ENCODE measurements around the gene EVA1C. TPM values are rescaled to one million over a fixed set of nuclear protein-coding genes. Genes with fewer than 3 reads are reported as not detected.

The EVA1C gene
- total and polyA plus RNA-seq, 9 of the 15 experiments (the other 6 are each of a cell fraction or from before 2014, with no cell fraction given) = 0.22 TPM; not detected in 8

DNA sequence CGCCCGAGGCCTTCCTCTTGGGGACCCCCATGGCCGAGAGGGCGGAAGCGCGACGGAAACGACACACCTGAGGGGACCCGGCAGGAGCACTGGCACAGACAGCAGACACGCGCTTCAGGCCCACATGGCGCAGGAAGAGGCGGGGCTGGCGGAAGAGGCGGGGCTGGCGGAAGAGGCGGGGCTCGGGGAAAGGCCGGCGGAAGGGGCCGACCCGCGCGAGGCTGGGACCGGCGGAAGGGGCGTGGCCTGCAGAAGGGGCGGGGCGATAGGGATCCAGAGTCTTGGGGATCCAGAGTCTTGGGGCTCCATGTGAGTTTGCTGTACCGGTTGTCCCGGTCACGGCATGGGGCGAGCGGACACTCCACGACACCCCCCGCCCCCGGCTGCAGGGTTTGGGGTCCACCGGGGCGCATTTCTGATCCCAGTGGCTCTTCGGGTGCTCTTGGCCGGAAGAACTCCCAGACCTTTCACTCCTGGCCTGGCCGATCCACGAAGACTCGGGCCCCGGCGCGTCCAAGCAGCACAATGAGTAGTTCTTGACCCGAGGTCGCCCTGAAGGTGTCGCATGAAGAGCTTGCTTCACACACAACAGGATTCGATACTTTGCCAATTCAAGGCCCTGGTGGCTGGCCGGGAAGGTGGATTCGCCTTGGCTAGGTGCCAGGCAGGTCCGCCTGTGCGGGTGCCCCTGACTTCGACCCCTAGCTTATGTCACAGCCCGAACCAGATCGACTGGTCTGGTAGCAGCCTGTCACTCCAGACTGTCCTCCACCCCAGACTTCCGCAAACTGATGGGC lies 19.4 kb upstream of the EVA1C start, which contains the start of gene URB1 (continued):
- TF ChIP-seq, protein P1, sequence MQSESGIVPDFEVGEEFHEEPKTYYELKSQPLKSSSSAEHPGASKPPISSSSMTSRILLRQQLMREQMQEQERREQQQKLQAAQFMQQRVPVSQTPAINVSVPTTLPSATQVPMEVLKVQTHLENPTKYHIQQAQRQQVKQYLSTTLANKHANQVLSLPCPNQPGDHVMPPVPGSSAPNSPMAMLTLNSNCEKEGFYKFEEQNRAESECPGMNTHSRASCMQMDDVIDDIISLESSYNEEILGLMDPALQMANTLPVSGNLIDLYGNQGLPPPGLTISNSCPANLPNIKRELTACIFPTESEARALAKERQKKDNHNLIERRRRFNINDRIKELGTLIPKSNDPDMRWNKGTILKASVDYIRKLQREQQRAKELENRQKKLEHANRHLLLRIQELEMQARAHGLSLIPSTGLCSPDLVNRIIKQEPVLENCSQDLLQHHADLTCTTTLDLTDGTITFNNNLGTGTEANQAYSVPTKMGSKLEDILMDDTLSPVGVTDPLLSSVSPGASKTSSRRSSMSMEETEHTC (IDR thresholded peaks at IDR 0.05) = peak; percentile 6; the same call in 1 of the 2 replicates
- TF ChIP-seq PCBP2 (IDR thresholded peaks at IDR 0.05; ENCODE audit: low read depth, low read length, poor library complexity, severe bottlenecking) (no peak), ZNF239 (CRISPR knock-in tag; IDR thresholded peaks at IDR 0.05) (no peak; the same call in 1 of the 2 replicates), FOXM1 (IDR thresholded peaks at IDR 0.05; ENCODE audit: low read depth) (no peak), FOXM1 (CRISPR knock-in tag; IDR thresholded peaks at IDR 0.05; ENCODE audit: low read depth) (no peak), HCFC1 (IDR thresholded peaks at IDR 0.05; ENCODE audit: low read depth, low read length) (peak; percentile 51; the same call in 1 of the 2 replicates), ZNF217 (CRISPR knock-in tag; IDR thresholded peaks at IDR 0.05) (no peak), YY1 (IDR thresholded peaks at IDR 0.05; ENCODE audit: borderline replicate concordance in 1 of 3, control insufficient read depth in 1 of 3, extremely low read depth in 1 of 3, insufficient read depth in 3 of 3, insufficient read length in 1 of 3, insufficient replicate concordance in 2 of 3, low read depth in 1 of 3, low read length in 2 of 3) (peak in 1 of 3 experiments; percentile 57), SRSF7 (optimal IDR thresholded peaks at IDR 0.05; ENCODE audit: low read depth, low read length) (no peak), PRPF4 (IDR thresholded peaks at IDR 0.05; ENCODE audit: insufficient read depth, low read depth, low read length, poor library complexity, severe bottlenecking) (no peak), ZNF12 (CRISPR knock-in tag; IDR thresholded peaks at IDR 0.05) (0 out of 2 replicates have a peak, but pooled peaks have one; percentile 57), OTX1 (CRISPR knock-in tag; IDR thresholded peaks at IDR 0.05) (no peak), SAP30 (IDR thresholded peaks at IDR 0.05; ENCODE audit: borderline replicate concordance, insufficient read depth, low read depth, low read length, poor library complexity, severe bottlenecking) (peak; percentile 100)
- TF ChIP-seq, protein P2, sequence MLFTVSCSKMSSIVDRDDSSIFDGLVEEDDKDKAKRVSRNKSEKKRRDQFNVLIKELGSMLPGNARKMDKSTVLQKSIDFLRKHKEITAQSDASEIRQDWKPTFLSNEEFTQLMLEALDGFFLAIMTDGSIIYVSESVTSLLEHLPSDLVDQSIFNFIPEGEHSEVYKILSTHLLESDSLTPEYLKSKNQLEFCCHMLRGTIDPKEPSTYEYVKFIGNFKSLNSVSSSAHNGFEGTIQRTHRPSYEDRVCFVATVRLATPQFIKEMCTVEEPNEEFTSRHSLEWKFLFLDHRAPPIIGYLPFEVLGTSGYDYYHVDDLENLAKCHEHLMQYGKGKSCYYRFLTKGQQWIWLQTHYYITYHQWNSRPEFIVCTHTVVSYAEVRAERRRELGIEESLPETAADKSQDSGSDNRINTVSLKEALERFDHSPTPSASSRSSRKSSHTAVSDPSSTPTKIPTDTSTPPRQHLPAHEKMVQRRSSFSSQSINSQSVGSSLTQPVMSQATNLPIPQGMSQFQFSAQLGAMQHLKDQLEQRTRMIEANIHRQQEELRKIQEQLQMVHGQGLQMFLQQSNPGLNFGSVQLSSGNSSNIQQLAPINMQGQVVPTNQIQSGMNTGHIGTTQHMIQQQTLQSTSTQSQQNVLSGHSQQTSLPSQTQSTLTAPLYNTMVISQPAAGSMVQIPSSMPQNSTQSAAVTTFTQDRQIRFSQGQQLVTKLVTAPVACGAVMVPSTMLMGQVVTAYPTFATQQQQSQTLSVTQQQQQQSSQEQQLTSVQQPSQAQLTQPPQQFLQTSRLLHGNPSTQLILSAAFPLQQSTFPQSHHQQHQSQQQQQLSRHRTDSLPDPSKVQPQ (CRISPR knock-in tag; IDR thresholded peaks at IDR 0.05; ENCODE audit: borderline replicate concordance) = no peak
- TF ChIP-seq, protein P3, sequence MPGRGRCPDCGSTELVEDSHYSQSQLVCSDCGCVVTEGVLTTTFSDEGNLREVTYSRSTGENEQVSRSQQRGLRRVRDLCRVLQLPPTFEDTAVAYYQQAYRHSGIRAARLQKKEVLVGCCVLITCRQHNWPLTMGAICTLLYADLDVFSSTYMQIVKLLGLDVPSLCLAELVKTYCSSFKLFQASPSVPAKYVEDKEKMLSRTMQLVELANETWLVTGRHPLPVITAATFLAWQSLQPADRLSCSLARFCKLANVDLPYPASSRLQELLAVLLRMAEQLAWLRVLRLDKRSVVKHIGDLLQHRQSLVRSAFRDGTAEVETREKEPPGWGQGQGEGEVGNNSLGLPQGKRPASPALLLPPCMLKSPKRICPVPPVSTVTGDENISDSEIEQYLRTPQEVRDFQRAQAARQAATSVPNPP (IDR thresholded peaks at IDR 0.05; ENCODE audit: borderline replicate concordance, insufficient read depth, insufficient read length) = no peak
- TF ChIP-seq, protein P4, sequence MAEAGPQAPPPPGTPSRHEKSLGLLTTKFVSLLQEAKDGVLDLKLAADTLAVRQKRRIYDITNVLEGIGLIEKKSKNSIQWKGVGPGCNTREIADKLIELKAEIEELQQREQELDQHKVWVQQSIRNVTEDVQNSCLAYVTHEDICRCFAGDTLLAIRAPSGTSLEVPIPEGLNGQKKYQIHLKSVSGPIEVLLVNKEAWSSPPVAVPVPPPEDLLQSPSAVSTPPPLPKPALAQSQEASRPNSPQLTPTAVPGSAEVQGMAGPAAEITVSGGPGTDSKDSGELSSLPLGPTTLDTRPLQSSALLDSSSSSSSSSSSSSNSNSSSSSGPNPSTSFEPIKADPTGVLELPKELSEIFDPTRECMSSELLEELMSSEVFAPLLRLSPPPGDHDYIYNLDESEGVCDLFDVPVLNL (CRISPR knock-in tag; IDR thresholded peaks at IDR 0.05; ENCODE audit: low read depth) = no peak
- TF ChIP-seq, protein P5, sequence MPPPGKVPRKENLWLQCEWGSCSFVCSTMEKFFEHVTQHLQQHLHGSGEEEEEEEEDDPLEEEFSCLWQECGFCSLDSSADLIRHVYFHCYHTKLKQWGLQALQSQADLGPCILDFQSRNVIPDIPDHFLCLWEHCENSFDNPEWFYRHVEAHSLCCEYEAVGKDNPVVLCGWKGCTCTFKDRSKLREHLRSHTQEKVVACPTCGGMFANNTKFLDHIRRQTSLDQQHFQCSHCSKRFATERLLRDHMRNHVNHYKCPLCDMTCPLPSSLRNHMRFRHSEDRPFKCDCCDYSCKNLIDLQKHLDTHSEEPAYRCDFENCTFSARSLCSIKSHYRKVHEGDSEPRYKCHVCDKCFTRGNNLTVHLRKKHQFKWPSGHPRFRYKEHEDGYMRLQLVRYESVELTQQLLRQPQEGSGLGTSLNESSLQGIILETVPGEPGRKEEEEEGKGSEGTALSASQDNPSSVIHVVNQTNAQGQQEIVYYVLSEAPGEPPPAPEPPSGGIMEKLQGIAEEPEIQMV (tag; conservative IDR thresholded peaks at IDR 0.05; ENCODE audit: low read depth) = no peak
